GM12864 (cell line): ENCODE data around the gene GPX8.

Experiments
- DNase-seq: peaks from one replicate; pipeline ENCODE4 v3.0.0-alpha.2; 2011; ENCODE audit warnings: low read depth
- H3K4me3 ChIP-seq: 2 replicates; pipeline ENCODE4 v1.5.1; 2011; ENCODE audit warnings: mild to moderate bottlenecking, low read depth, low read length, control low read depth
- CTCF ChIP-seq: IDR thresholded peaks from 2 replicates; pipeline ENCODE4 v1.5.1; 2011; ENCODE audit warnings: low read depth, mild to moderate bottlenecking, moderate library complexity, low read length, control low read depth, inconsistent platforms; ENCODE audit errors: missing control alignments

Gene GPX8

GRCh38 chr5:55159763-55160492, at the start of gene GPX8:
Gene GPX8, plus strand, starts transcription at chr5:55160171. Its CDS starts 22 bp downstream, at chr5:55160193.
- TF ChIP-seq CTCF, result no peak
- no peak for DNase-seq

GRCh38 chr5:55110217-55110616, 49.8 kb upstream of the GPX8 start:
- no peak for TF ChIP-seq CTCF
- DNase-seq, result no peak
- no peak overlapping the region for H3K4me3 ChIP-seq

More at GRCh38 chr5:55159763-55160492, at the start of gene GPX8:
- no peak within 1 kb of the TSS for H3K4me3 ChIP-seq

- TF ChIP-seq CTCF, result no peak
- DNase-seq, result no peak
- H3K4me3 ChIP-seq, result no peak overlapping the region
These were observed 46.6 kb upstream of the GPX8 start for GRCh38 chr5:55113327-55113726.

- H3K4me3 ChIP-seq, result no peak overlapping the region
- no peak for DNase-seq
- no peak for TF ChIP-seq CTCF
These were observed 45.9 kb upstream of the GPX8 start for GRCh38 chr5:55114061-55114460.

GRCh38 chr5:55123365-55123764, 36.6 kb upstream of the GPX8 start:
- no peak for TF ChIP-seq CTCF
- DNase-seq, result no peak
- no peak overlapping the region for H3K4me3 ChIP-seq

- no peak for TF ChIP-seq CTCF
- no peak overlapping the region for H3K4me3 ChIP-seq
- DNase-seq, result no peak
These were observed 25.8 kb upstream of the GPX8 start for GRCh38 chr5:55134053-55134722.

- TF ChIP-seq CTCF, result no peak
- H3K4me3 ChIP-seq, result no peak overlapping the region
- no peak for DNase-seq
These were observed 23.4 kb upstream of the GPX8 start for GRCh38 chr5:55136521-55136920.
